Measurements from ENCODE around the gene DPEP2. TPM values are rescaled to one million over a fixed set of nuclear protein-coding genes. Genes with fewer than 3 reads are reported as not detected.
A peak's percentile ranks its signal among the peaks of the same experiment; 100 is the strongest.

Gene DPEP2
- polyA plus RNA-seq, 3 donors: 117 to 235 (median 124) TPM

GRCh38 chr16:68005211-68005610, 5.9 kb upstream of the DPEP2 start:
- no CpG with 5 or more reads among the region's 9 CpGs for WGBS (ENCODE audit: insufficient coverage)
- Mint-ChIP-seq H3K4me3 (peak overlapping the region; percentile 17 to 67), H3K4me1 (peaks cover 52% of the 10 kb centered on the region), H3K9me3 (peaks cover 0 to 5% (median 0%) of the 10 kb centered on the region in 7 donors), H3K36me3 (peaks cover 0 to 3% of the 10 kb centered on the region in 2 donors), H3K27me3 (ENCODE audit: low read depth in 3 of 3) (peaks cover 0 to 3% (median 0%) of the 10 kb centered on the region in 3 donors), H3K27ac (peak overlapping the region; percentile 99 to 100 (median 99))
- Histone ChIP-seq H3K27me3 (ENCODE audit: control insufficient read depth in 2 of 2, insufficient read depth in 2 of 2, low read length in 2 of 2) (no peaks in the 10 kb centered on the region), H3K27ac (ENCODE audit: low read depth in 1 of 2, low read length in 2 of 2) (peak overlapping the region; percentile 93 to 97), H3K4me2 (replicated peaks; ENCODE audit: extremely low read depth, low read length, poor library complexity, severe bottlenecking) (no peak overlapping the region), H3K36me3 (replicated peaks in 1 of 2; ENCODE audit: control insufficient read depth in 1 of 2, insufficient read depth in 2 of 2, low read length in 2 of 2) (no peaks in the 10 kb centered on the region), H3K79me2 (ENCODE audit: insufficient read depth, low read length) (no peaks in the 10 kb centered on the region), H3K9ac (ENCODE audit: insufficient read depth, low read length, poor library complexity, severe bottlenecking) (peak overlapping the region; percentile 62), H4K20me1 (ENCODE audit: insufficient read depth, low read length) (no peaks in the 10 kb centered on the region), H3K4me1 (ENCODE audit: control insufficient read depth in 1 of 2, insufficient read depth in 2 of 2, low read length in 2 of 2) (peaks cover 59 to 63% of the 10 kb centered on the region in 2 donors), H3K4me3 (replicated peaks in 1 of 3; ENCODE audit: low read depth in 2 of 3, low read length in 3 of 3) (peak overlapping the region in 1 of 3 experiments; percentile 26), H2AFZ (ENCODE audit: insufficient read depth, low read depth, low read length, poor library complexity, severe bottlenecking) (no peak overlapping the region), H3K9me3 (replicated peaks in 1 of 2; ENCODE audit: control insufficient read depth in 1 of 2, insufficient read depth in 1 of 2, low read length in 2 of 2) (no peaks in the 10 kb centered on the region)
- DNase-seq: no peak
- intact Hi-C loops (cut with micrococcal nuclease): no loop called here
- no peak for TF ChIP-seq CTCF (IDR thresholded peaks at IDR 0.05)

GRCh38 chr16:68003031-68003430, 3.7 kb upstream of the DPEP2 start:
- peaks cover 15% of the 10 kb centered on the region for H3K79me2 ChIP-seq (ENCODE audit: insufficient read depth, low read length)
- Mint-ChIP-seq H3K9me3 (peaks cover 0 to 10% (median 2%) of the 10 kb centered on the region in 7 donors), H3K4me3 (no peak overlapping the region), H3K27me3 (ENCODE audit: low read depth in 3 of 3) (peaks cover 0 to 3% (median 0%) of the 10 kb centered on the region in 3 donors), H3K27ac (no peak overlapping the region), H3K4me1 (peaks cover 59% of the 10 kb centered on the region), H3K36me3 (peaks cover 0 to 11% of the 10 kb centered on the region in 2 donors)
- H3K9me3 ChIP-seq (replicated peaks in 1 of 2; ENCODE audit: control insufficient read depth in 1 of 2, insufficient read depth in 1 of 2, low read length in 2 of 2): peaks cover 0 to 5% of the 10 kb centered on the region in 2 donors
- peaks cover 73 to 78% of the 10 kb centered on the region in 2 donors for H3K4me1 ChIP-seq (ENCODE audit: control insufficient read depth in 1 of 2, insufficient read depth in 2 of 2, low read length in 2 of 2)
- WGBS (ENCODE audit: insufficient coverage): no CpG with 5 or more reads among the region's 4 CpGs
- H3K36me3 ChIP-seq (replicated peaks in 1 of 2; ENCODE audit: control insufficient read depth in 1 of 2, insufficient read depth in 2 of 2, low read length in 2 of 2): no peaks in the 10 kb centered on the region
- no peak for TF ChIP-seq CTCF (IDR thresholded peaks at IDR 0.05)
- H3K4me3 ChIP-seq (replicated peaks in 1 of 3; ENCODE audit: low read depth in 2 of 3, low read length in 3 of 3): no peak overlapping the region
- no peaks in the 10 kb centered on the region for H4K20me1 ChIP-seq (ENCODE audit: insufficient read depth, low read length)
- intact Hi-C loops (cut with micrococcal nuclease): no loop called here
- no peak overlapping the region for H3K9ac ChIP-seq (ENCODE audit: insufficient read depth, low read length, poor library complexity, severe bottlenecking)
- H3K27ac ChIP-seq (ENCODE audit: low read depth in 1 of 2, low read length in 2 of 2): no peak overlapping the region
- H3K27me3 ChIP-seq (ENCODE audit: control insufficient read depth in 2 of 2, insufficient read depth in 2 of 2, low read length in 2 of 2): no peaks in the 10 kb centered on the region
- H3K4me2 ChIP-seq (replicated peaks; ENCODE audit: extremely low read depth, low read length, poor library complexity, severe bottlenecking): no peak overlapping the region
- DNase-seq: no peak
- H2AFZ ChIP-seq (ENCODE audit: insufficient read depth, low read depth, low read length, poor library complexity, severe bottlenecking): no peak overlapping the region
